ENCODE data around the gene LEFTY2. TPM values are rescaled to one million over a fixed set of nuclear protein-coding genes. Genes with fewer than 3 reads are reported as not detected.

Gene LEFTY2
- total and polyA plus RNA-seq, 4 experiments from 2014 or later: not detected

DNA sequence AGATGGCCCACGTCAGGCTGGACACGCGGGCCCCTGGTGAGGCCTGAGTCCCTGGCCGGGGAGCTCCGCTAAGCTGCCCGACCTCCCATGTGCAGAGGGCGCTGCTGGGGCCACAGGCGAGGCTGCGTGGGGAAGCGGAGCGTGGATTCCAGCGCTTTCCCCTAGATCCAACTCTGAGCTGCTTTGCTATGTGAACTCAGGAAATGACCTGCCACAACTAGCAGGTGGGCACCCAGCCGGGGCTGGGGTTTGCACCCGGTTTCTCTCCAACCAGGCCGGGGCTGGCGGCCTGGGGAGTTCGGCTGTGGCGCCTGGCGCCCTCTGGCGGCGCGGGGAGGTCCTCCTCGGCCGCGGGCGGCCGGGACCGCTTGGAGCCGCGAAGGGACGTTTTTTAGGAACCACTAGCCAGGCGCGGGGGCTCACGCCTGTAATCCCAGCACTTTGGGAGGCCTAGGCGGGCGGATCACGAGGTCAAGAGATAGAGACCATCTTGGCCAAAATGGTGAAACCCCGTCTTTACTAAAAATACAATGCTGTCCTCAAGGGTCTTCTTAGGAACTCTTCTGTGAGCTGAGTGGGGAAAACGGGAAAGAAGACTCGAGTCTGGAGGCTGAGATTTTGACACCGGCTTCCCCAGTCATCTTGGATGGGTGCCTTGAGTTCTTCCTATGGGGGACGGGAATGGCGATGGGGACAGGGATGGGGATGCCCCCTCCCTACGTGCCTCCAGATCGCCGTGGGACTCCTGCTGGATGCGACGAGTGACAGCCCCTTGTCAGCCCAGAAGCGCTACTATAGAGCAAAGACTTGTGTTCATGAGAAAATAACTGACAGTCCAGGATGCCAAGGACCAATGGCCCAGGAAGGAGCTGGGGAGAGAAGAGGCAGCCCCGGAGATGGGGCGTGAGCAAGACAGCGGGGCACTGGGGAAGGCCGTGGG, 29.6 kb downstream of the LEFTY2 start:
- Histone ChIP-seq H3K27me3 (ENCODE audit: insufficient read depth, low read length) (no peaks in the 10 kb centered on the region), H3K4me1 (ENCODE audit: insufficient read depth, low read length) (peaks cover 25% of the 10 kb centered on the region), H3K9me3 (ENCODE audit: control insufficient read depth in 1 of 2, low read length in 2 of 2) (no peaks in the 10 kb centered on the region), H3K36me3 (ENCODE audit: insufficient read depth, low read length) (no peaks in the 10 kb centered on the region), H3K27ac (ENCODE audit: low read depth, low read length) (no peak overlapping the region), H3K4me3 (ENCODE audit: low read length in 2 of 2) (no peak overlapping the region)
- intact Hi-C loops (cut with micrococcal nuclease): loop anchor here (1.0 kb wide), 7 partner anchors 14 to 436 kb away; partner anchors contain the start of gene SRP9
- ChIA-PET POLR2A (ENCODE audit: partially characterized antibody) (interaction anchor here (0.6 to 22.5 kb wide), 16 partner anchors 10 to 443 kb away, joined by 3 to 730 read pairs (median 5); partner anchors contain the start of genes SRP9 and TMEM63A), CTCF (ENCODE audit: partially characterized antibody) (interaction anchor here (0.6 to 18.0 kb wide), 34 partner anchors 9 to 1741 kb away, joined by 3 to 294 read pairs (median 4); partner anchors contain the start of genes PYCR2, SRP9 and TMEM63A)
- Mint-ChIP-seq H3K4me3 (peak overlapping the region in 2 of 8 donors; percentile 14 to 21), H3K36me3 (peaks cover 4 to 6% of the 10 kb centered on the region in 2 donors), H3K9me3 (no peaks in the 10 kb centered on the region), H3K4me1 (peaks cover 18 to 33% (median 25%) of the 10 kb centered on the region in 4 donors), H3K27ac (peak overlapping the region in 2 of 7 donors; percentile 51 to 64), H3K27me3 (no peaks in the 10 kb centered on the region)
- peak; percentile 54 to 79 (median 70) for DNase-seq

DNA sequence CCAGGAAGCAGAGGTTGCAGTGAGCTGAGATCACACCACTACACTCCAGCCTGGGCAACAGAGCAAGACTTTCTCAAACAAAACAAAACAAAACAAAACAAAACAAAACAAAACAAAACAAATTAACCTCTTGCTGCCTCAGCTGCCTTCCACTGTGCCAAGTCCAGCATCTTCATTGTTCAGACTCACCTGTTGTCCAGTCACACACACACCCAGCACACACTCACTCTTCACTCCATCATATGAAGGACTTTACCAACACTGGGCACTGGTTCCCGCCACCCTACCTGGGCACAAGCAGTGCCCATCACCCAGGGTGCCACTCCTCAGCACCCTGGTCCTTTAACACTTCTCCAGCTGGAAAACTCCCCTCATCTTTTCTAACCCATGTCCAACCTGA, 31.5 kb downstream of the LEFTY2 start:
- Mint-ChIP-seq H3K4me1 (peaks cover 21 to 42% (median 31%) of the 10 kb centered on the region in 4 donors), H3K4me3 (peak overlapping the region in 3 of 8 donors; percentile 41 to 69 (median 63)), H3K36me3 (peaks cover 0 to 3% of the 10 kb centered on the region in 2 donors), H3K27me3 (no peaks in the 10 kb centered on the region), H3K9me3 (no peaks in the 10 kb centered on the region), H3K27ac (peak overlapping the region in 3 of 7 donors; percentile 6 to 92 (median 72))
- POLR2A ChIA-PET (ENCODE audit: partially characterized antibody): interaction anchor here (1.2 to 22.5 kb wide), 6 partner anchors 12 to 131 kb away, joined by 3 to 730 read pairs (median 28); partner anchors contain the start of genes PYCR2, SRP9 and TMEM63A
- Histone ChIP-seq H3K9me3 (ENCODE audit: control insufficient read depth in 1 of 2, low read length in 2 of 2) (no peaks in the 10 kb centered on the region), H3K4me3 (ENCODE audit: low read length in 2 of 2) (no peak overlapping the region), H3K27ac (ENCODE audit: low read depth, low read length) (no peak overlapping the region), H3K4me1 (ENCODE audit: insufficient read depth, low read length) (peaks cover 28% of the 10 kb centered on the region), H3K36me3 (ENCODE audit: insufficient read depth, low read length) (no peaks in the 10 kb centered on the region), H3K27me3 (ENCODE audit: insufficient read depth, low read length) (no peaks in the 10 kb centered on the region)
- no peak for DNase-seq
- intact Hi-C loops (cut with micrococcal nuclease): no loop called here
- CTCF ChIA-PET (ENCODE audit: partially characterized antibody): interaction anchor here (0.6 to 18.0 kb wide), 10 partner anchors 8 to 131 kb away, joined by 3 to 294 read pairs (median 10); partner anchors contain the start of genes PYCR2, SRP9 and TMEM63A

DNA sequence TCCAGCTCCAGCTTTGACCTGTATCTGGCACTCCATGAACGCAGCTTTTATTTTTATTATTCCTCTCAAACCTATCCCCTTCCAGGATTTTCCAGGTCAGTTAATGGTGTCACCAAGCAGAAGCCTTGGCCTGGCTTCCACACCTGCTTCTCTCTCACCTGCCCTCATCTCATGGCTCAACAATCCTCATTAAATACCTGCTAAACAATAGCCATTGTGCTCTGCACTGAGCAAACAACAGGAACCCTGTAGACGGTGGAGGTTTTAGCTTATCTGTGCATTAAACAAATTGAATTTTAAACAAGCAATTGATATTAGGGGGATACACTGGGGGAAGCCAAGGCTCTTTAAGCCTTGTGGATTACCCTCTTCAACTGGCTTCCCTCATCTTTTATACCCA, 32.2 kb downstream of the LEFTY2 start:
- H3K4me3 Mint-ChIP-seq: no peak overlapping the region
- Histone ChIP-seq H3K27ac (ENCODE audit: low read depth, low read length) (no peak overlapping the region), H3K4me1 (ENCODE audit: insufficient read depth, low read length) (peaks cover 28% of the 10 kb centered on the region), H3K9me3 (ENCODE audit: control insufficient read depth in 1 of 2, low read length in 2 of 2) (no peaks in the 10 kb centered on the region), H3K36me3 (ENCODE audit: insufficient read depth, low read length) (no peaks in the 10 kb centered on the region), H3K4me3 (ENCODE audit: low read length in 2 of 2) (no peak overlapping the region), H3K27me3 (ENCODE audit: insufficient read depth, low read length) (no peaks in the 10 kb centered on the region)
- H3K9me3 Mint-ChIP-seq: no peaks in the 10 kb centered on the region
- peaks cover 23 to 42% (median 33%) of the 10 kb centered on the region in 4 donors for H3K4me1 Mint-ChIP-seq
- peaks cover 0 to 3% of the 10 kb centered on the region in 2 donors for H3K36me3 Mint-ChIP-seq
- H3K27ac Mint-ChIP-seq: peak overlapping the region in 3 of 7 donors; percentile 42 to 77 (median 55)
- DNase-seq: no peak
- CTCF ChIA-PET (ENCODE audit: partially characterized antibody): interaction anchor here (1.2 to 18.0 kb wide), 5 partner anchors 9 to 130 kb away, joined by 3 to 294 read pairs (median 27); partner anchors contain the start of genes SRP9 and TMEM63A
- no peaks in the 10 kb centered on the region for H3K27me3 Mint-ChIP-seq
- POLR2A ChIA-PET (ENCODE audit: partially characterized antibody): interaction anchor here (1.2 to 22.5 kb wide), 5 partner anchors 11 to 131 kb away, joined by 4 to 730 read pairs (median 49); partner anchors contain the start of genes PYCR2, SRP9 and TMEM63A
- intact Hi-C loops (cut with micrococcal nuclease): no loop called here

DNA sequence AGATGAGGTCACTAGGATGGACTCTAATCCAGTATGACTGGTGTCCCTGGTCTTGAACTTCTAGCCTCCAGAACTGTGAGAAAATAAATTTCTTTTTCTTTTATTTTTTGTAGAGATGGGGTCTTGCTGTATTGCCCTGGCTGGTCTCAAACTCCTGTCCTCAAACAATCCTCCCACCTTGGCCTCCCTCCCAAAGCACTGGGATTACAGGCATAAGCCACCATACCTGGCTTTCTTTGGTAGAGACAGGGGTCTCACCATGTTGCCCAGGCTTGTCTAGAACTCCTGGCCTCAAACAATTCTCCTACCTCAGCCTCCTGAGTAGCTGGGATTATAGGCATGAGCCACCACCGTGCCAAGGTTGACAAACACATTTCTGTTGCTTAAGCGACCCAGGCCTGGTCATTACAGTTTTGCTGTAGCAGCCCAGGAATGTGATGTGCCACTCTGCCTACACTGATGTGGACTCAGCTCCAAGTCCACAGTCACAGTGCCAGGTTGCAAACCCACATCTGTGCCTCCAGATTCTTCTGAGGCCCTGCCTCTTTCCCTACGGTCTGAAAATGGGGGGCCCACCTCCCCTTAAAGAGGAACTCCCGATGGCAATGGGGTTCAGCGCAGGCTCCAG, 32.9 kb downstream of the LEFTY2 start:
- Mint-ChIP-seq H3K9me3 (peaks cover 0 to 2% (median 0%) of the 10 kb centered on the region in 8 donors), H3K27me3 (no peaks in the 10 kb centered on the region), H3K4me1 (peaks cover 25 to 42% (median 34%) of the 10 kb centered on the region in 4 donors), H3K36me3 (peaks cover 0 to 3% of the 10 kb centered on the region in 2 donors), H3K4me3 (no peak overlapping the region), H3K27ac (peak overlapping the region in 3 of 7 donors; percentile 41 to 77 (median 67))
- ChIA-PET CTCF (ENCODE audit: partially characterized antibody) (interaction anchor here (1.2 to 18.0 kb wide), 4 partner anchors 10 to 38 kb away, joined by 3 to 294 read pairs (median 24); partner anchors contain the start of gene TMEM63A), POLR2A (ENCODE audit: partially characterized antibody) (interaction anchor here (1.2 to 22.5 kb wide), 5 partner anchors 10 to 130 kb away, joined by 4 to 730 read pairs (median 49); partner anchors contain the start of genes PYCR2, SRP9 and TMEM63A)
- H3K27ac ChIP-seq (ENCODE audit: low read depth, low read length): no peak overlapping the region
- no peaks in the 10 kb centered on the region for H3K36me3 ChIP-seq (ENCODE audit: insufficient read depth, low read length)
- no peaks in the 10 kb centered on the region for H3K9me3 ChIP-seq (ENCODE audit: control insufficient read depth in 1 of 2, low read length in 2 of 2)
- H3K4me1 ChIP-seq (ENCODE audit: insufficient read depth, low read length): peaks cover 28% of the 10 kb centered on the region
- no peaks in the 10 kb centered on the region for H3K27me3 ChIP-seq (ENCODE audit: insufficient read depth, low read length)
- intact Hi-C loops (cut with micrococcal nuclease): no loop called here
- no peak overlapping the region for H3K4me3 ChIP-seq (ENCODE audit: low read length in 2 of 2)
- DNase-seq: no peak

DNA sequence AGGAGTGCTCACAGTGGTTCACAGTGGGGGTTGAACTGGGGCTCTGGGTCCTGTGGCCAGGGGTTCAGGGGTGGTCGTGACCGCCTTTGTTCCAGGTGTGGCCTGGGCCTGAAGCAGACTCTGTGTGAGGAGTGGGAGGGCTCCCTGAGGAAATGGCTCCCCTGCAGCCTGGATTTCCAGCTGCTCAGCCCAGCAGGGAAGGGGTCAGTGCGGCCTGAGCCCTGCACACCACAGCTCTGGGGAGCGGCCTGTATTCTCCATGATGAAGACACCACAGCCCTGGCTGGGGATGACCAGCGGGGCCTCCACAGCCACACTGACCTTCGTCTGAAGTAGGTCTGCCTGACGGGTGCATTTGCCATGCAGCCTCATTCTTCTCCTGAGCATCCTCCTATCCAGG, 33.7 kb downstream of the LEFTY2 start:
- no peaks in the 10 kb centered on the region for H3K36me3 Mint-ChIP-seq
- no peak for DNase-seq
- intact Hi-C loops (cut with micrococcal nuclease): no loop called here
- ChIA-PET CTCF (ENCODE audit: partially characterized antibody) (interaction anchor here (5.5 to 18.0 kb wide), 2 partner anchors 9 to 26 kb away, joined by 43 to 294 read pairs; partner anchors contain the start of gene TMEM63A), POLR2A (ENCODE audit: partially characterized antibody) (interaction anchor here (2.6 to 22.5 kb wide), 3 partner anchors 9 to 63 kb away, joined by 8 to 730 read pairs (median 85); partner anchors contain the start of gene TMEM63A)
- Histone ChIP-seq H3K27ac (ENCODE audit: low read depth, low read length) (no peak overlapping the region), H3K4me3 (ENCODE audit: low read length in 2 of 2) (no peak overlapping the region), H3K4me1 (ENCODE audit: insufficient read depth, low read length) (peaks cover 28% of the 10 kb centered on the region), H3K9me3 (ENCODE audit: control insufficient read depth in 1 of 2, low read length in 2 of 2) (no peaks in the 10 kb centered on the region), H3K27me3 (ENCODE audit: insufficient read depth, low read length) (no peaks in the 10 kb centered on the region), H3K36me3 (ENCODE audit: insufficient read depth, low read length) (no peaks in the 10 kb centered on the region)
- peaks cover 0 to 2% (median 0%) of the 10 kb centered on the region in 8 donors for H3K9me3 Mint-ChIP-seq
- no peaks in the 10 kb centered on the region for H3K27me3 Mint-ChIP-seq
- H3K4me3 Mint-ChIP-seq: no peak overlapping the region
- H3K27ac Mint-ChIP-seq: peak overlapping the region in 2 of 7 donors; percentile 45 to 67
- H3K4me1 Mint-ChIP-seq: peaks cover 29 to 37% (median 34%) of the 10 kb centered on the region in 4 donors

DNA sequence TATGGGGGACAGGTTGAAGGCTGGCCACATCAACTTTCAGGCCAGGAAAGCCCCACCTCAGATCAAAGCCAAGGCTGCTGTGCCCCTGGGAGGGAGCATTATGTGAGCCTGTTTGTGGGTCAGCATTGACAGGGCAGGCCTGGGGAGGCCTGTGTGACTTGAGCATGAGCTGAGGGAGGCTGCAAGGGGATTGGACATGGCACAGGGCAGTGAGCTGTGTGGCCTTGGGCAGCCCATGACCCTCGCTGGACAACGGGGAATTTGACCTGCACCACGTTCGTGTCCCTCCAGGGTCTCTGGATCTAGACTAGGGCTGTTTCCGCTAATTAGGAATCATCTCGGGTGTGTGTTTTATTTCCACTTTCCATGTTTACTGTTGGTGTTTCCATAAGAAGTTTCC, 34.6 kb downstream of the LEFTY2 start:
- Histone ChIP-seq H3K27me3 (ENCODE audit: insufficient read depth, low read length) (no peaks in the 10 kb centered on the region), H3K27ac (ENCODE audit: low read depth, low read length) (no peak overlapping the region), H3K4me3 (ENCODE audit: low read length in 2 of 2) (no peak overlapping the region), H3K4me1 (ENCODE audit: insufficient read depth, low read length) (peaks cover 24% of the 10 kb centered on the region), H3K9me3 (ENCODE audit: control insufficient read depth in 1 of 2, low read length in 2 of 2) (no peaks in the 10 kb centered on the region), H3K36me3 (ENCODE audit: insufficient read depth, low read length) (no peaks in the 10 kb centered on the region)
- intact Hi-C loops (cut with micrococcal nuclease): no loop called here
- ChIA-PET POLR2A (ENCODE audit: partially characterized antibody) (interaction anchor here (2.0 to 22.5 kb wide), 3 partner anchors 9 to 128 kb away, joined by 9 to 730 read pairs (median 85); partner anchors contain the start of genes SRP9 and TMEM63A), CTCF (ENCODE audit: partially characterized antibody) (interaction anchor here (0.6 to 18.0 kb wide), 2 partner anchors 25 to 104 kb away, joined by 4 to 294 read pairs; partner anchors contain the start of gene TMEM63A)
- Mint-ChIP-seq H3K36me3 (no peaks in the 10 kb centered on the region), H3K27me3 (no peaks in the 10 kb centered on the region), H3K4me3 (no peak overlapping the region), H3K9me3 (peaks cover 0 to 2% (median 0%) of the 10 kb centered on the region in 8 donors), H3K4me1 (peaks cover 26 to 32% (median 31%) of the 10 kb centered on the region in 4 donors), H3K27ac (peak overlapping the region in 3 of 7 donors; percentile 45 to 81 (median 46))
- no peak for DNase-seq

Measured in CD4-positive, alpha-beta memory T cell (primary cell).